ENCODE data around the gene RFX8.

GRCh38 chr2:101419096-101419663, 55.7 kb downstream of the RFX8 start:
- TF ChIP-seq CTCF (conservative IDR thresholded peaks at IDR 0.05; ENCODE audit: low read depth, low read length) (peak; percentile 77), EZH2 (IDR thresholded peaks at IDR 0.05; ENCODE audit: borderline replicate concordance, low read depth, low read length, poor library complexity, severe bottlenecking) (no peak)

All from A673 (cell line).